SK-MEL-5 (cell line): ENCODE measurements around the gene KRTAP24-1. TPM values are rescaled to one million over a fixed set of nuclear protein-coding genes. Genes with fewer than 3 reads are reported as not detected.
A peak's percentile ranks its signal among the peaks of the same experiment; 100 is the strongest.

Experiments used
- DNase-seq: peaks from one replicate; pipeline ENCODE4 v3.0.0-alpha.2; 2016; ENCODE audit warnings: low read depth, low spot score
- in situ Hi-C: cut with HindIII; loops from 2 replicates; pipeline ENCODE4 v1.10.0; 2016; ENCODE audit warnings: low sequenced_read_pairs, high pct_unique_total_duplicates, low pct_unique_long_range_greater_than_20kb
- total RNA-seq: library from RNA; depleted of rRNA; stranded (reverse); fragments of >200 nt; shearing (Covaris generic); gene quantifications from 2 replicates; pipeline ENCODE4 v1.2.3, GENCODE V29; 2014; rRNA removed

Gene KRTAP24-1
- total RNA-seq, 1 experiment from 2014 or later: not detected

DNA sequence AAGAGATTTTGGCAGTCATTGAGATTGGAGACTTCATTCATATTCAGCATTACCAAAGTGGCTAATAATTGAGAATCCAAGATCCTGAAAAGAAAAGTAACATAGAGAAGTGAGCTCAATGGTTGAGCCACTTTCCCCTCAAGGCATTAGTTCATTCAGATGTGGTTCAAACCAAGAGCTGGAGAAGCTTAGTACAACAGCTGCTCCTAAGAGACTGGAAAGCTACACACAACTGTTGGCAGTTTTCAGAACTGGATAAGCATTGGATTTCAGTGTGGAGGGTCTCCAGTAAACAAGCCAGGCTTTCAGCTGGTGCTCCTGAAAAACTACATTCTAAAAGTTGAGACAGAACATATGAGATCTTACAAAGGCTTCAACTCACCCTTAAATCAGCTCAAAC lies 37.7 kb downstream of the KRTAP24-1 start:
- DNase-seq: no peak
- in situ Hi-C loops: no loop called here

DNA sequence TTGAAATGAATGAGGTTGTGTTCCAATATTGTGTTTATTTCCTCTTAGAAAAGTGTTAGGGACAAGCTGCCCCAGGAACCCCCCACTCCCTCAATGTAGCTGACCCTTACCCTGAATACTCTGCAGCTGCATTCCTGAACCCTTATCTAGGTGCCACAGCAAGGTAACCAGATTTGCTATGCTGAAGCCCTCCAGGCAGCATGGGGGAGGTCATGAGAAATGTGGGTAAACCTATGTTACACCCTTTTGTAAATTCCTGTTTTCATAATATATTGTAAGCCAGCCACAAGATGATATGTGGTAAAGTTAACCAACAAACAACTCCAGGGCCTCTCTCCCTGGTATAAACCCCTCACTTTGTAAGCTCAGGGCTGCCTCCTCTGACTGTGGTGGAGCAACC lies 39.1 kb downstream of the KRTAP24-1 start:
- no peak for DNase-seq
- in situ Hi-C loops: no loop called here

DNA sequence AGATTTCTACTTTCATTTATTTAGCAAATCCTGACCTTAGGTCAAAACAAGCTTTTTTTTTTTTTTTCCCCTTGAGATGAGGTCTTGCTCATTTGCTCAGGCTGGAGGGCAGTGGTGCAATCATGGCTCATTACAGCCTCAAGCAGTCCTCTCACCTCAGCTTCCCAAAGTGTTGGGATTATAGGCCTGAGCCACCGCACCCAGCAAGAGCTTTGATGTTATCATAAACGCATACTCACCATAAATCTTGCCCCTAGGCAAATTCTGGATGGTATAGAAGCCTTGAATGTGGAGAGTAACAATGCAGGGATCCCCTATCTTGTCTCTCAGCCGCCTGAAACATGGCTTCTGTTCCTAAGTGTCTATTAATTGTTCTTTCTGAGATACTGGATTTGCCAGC lies 42.1 kb downstream of the KRTAP24-1 start:
- DNase-seq: no peak
- in situ Hi-C loops: no loop called here

- in situ Hi-C loops: no loop called here
- no peak for DNase-seq
Observed at GRCh38 chr21:30238168-30238567, 44.6 kb downstream of the KRTAP24-1 start.

GRCh38 chr21:30234643-30235042 lies 48.1 kb downstream of the KRTAP24-1 start:
- in situ Hi-C loops: no loop called here
- peak; percentile 72 for DNase-seq

DNA sequence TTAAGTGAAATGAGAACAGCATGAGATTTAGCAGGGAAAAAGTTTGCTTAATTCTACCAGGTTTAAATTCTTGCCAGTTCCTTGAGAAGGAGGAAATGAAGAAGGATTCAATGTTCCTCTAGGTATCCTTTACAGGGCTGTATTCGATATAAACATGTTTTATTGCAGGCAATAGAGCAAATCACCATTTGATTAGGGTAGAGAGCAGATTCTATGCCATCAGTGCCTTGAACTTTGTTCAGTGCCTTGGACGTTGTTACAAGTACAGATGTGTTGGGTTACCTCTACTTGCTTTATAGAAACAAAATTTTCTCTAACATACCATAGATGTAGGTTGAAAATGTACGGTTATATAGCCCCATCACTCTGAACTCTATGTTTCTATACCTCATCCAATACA lies 48.7 kb downstream of the KRTAP24-1 start:
- in situ Hi-C loops: no loop called here
- no peak for DNase-seq

DNA sequence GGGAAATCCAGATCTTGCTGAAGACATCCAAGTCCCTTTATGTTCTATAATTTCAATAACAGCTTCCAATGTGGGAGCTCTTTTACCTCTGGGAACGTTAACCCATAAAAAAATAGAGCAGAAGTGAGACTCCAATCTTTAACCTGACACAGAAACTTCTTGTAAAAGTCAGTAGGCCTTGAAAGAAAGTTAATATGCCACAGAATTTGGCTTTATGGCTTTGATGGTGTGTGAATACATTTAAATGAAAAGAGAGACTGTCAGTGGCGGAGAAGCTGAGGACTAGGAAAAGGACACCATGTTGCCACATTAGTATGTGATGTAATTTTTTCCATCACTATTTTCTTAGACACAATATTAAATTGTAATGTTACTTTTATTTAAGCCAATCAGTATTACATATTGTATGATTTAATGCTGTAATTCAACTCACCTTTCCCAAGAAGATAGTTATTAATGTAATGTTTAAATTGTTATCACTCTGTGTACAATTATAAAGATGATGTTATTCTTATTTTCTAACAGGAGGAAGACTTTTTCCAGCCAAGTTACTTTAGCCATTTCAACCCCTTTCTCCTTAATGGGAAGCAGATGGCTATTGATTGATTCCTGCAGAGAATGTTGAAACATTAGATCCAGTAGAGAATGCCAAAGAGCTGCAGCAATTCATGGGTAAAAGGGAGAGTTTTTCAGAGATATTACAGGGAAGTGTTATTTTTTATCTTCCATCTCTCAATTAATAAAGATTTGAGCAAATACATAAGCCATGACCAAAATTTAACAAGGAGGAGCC lies 49.3 kb downstream of the KRTAP24-1 start:
- no peak for DNase-seq
- in situ Hi-C loops: no loop called here

- in situ Hi-C loops: no loop called here
- no peak for DNase-seq
Observed at GRCh38 chr21:30232011-30232410, 50.7 kb downstream of the KRTAP24-1 start.

Other genes with a start within 250 kb of the KRTAP24-1 start
- not detected in 2 replicates for gene CLDN17, start 116.1 kb downstream of the KRTAP24-1 start, total RNA-seq
- not detected in 2 replicates for gene CLDN8, start 66.9 kb downstream of the KRTAP24-1 start, total RNA-seq
- gene KRTAP25-1, start 6.6 kb upstream of the KRTAP24-1 start, total RNA-seq: not detected in 2 replicates
- gene KRTAP26-1, start 37.4 kb upstream of the KRTAP24-1 start, total RNA-seq: not detected in 2 replicates
- gene KRTAP27-1, start 54.7 kb upstream of the KRTAP24-1 start, total RNA-seq: not detected in 2 replicates
- not detected in 2 replicates for gene KRTAP23-1, start 65.7 kb upstream of the KRTAP24-1 start, total RNA-seq
- gene KRTAP13-2, start 89.3 kb upstream of the KRTAP24-1 start, total RNA-seq: not detected in 2 replicates
- not detected in 2 replicates for gene KRTAP13-1, start 113.1 kb upstream of the KRTAP24-1 start, total RNA-seq
- not detected in 2 replicates for gene KRTAP13-3, start 143.0 kb upstream of the KRTAP24-1 start, total RNA-seq
- gene KRTAP13-4, start 147.3 kb upstream of the KRTAP24-1 start, total RNA-seq: not detected in 2 replicates
- gene KRTAP15-1, start 157.3 kb upstream of the KRTAP24-1 start, total RNA-seq: not detected in 2 replicates
- gene KRTAP19-1, start 197.4 kb upstream of the KRTAP24-1 start, total RNA-seq: 0.34 and 1.3 TPM in 2 replicates
- not detected in 2 replicates for gene KRTAP19-2, start 204.5 kb upstream of the KRTAP24-1 start, total RNA-seq
- not detected in 2 replicates for gene KRTAP19-3, start 209.1 kb upstream of the KRTAP24-1 start, total RNA-seq
- not detected in 2 replicates for gene KRTAP19-4, start 214.2 kb upstream of the KRTAP24-1 start, total RNA-seq
- gene KRTAP19-5, start 219.2 kb upstream of the KRTAP24-1 start, total RNA-seq: not detected in 2 replicates